ENCODE results near the gene ZKSCAN8. TPM values are rescaled to one million over a fixed set of nuclear protein-coding genes. Genes with fewer than 3 reads are reported as not detected.
"Not testable (repeated sequence)": the region's sequence is repeated elsewhere in the genome, so short reads cannot be mapped to it uniquely, and the experiment has no call there.

The ZKSCAN8 gene
- 37.4 TPM for total RNA-seq (ENCODE audit: unreplicated experiment)
- long read RNA-seq, partial matches to known transcripts, result 1 of 1 reads
- long read RNA-seq, other reads (novel, unspliced or antisense), result 0 of 1 reads

- Mint-ChIP-seq H3K27me3 (ENCODE audit: unreplicated experiment) (peaks cover 4% of the 10 kb centered on the region), H3K9me3 (ENCODE audit: unreplicated experiment) (peaks cover 2% of the 10 kb centered on the region)
Measured at GRCh38 chr6:28141500-28142329, at the start of gene ZKSCAN8. ZKSCAN8 (plus strand) TSS chr6:28141883; CDS start chr6:28148408, 6,525 bp downstream.

GRCh38 chr6:28102222-28102621 is 39.5 kb upstream of the ZKSCAN8 start:
- not testable (repeated sequence) for H3K4me1 Mint-ChIP-seq (ENCODE audit: low read depth, unreplicated experiment); H3K36me3 Mint-ChIP-seq (ENCODE audit: unreplicated experiment); H3K9me3 Mint-ChIP-seq (ENCODE audit: unreplicated experiment); H3K27ac Mint-ChIP-seq (ENCODE audit: unreplicated experiment); H3K27me3 Mint-ChIP-seq (ENCODE audit: unreplicated experiment); H3K4me3 Mint-ChIP-seq (ENCODE audit: unreplicated experiment); DNase-seq

More at GRCh38 chr6:28141500-28142329, at the start of gene ZKSCAN8:
- Mint-ChIP-seq H3K4me3 (ENCODE audit: unreplicated experiment) (peak within 1 kb of the TSS; percentile 97), H3K36me3 (ENCODE audit: unreplicated experiment) (no peaks in the 10 kb centered on the region), H3K4me1 (ENCODE audit: low read depth, unreplicated experiment) (peaks cover 11% of the 10 kb centered on the region), H3K27ac (ENCODE audit: unreplicated experiment) (peak within 1 kb of the TSS; percentile 93)
- TF ChIP-seq CTCF (IDR thresholded peaks at IDR 0.05; ENCODE audit: partially characterized antibody, unreplicated experiment), result no peak
- DNase-seq, result peak; percentile 78

GRCh38 chr6:28102699-28103098 is 39.0 kb upstream of the ZKSCAN8 start:
- not testable (repeated sequence) for H3K27me3 Mint-ChIP-seq (ENCODE audit: unreplicated experiment); H3K27ac Mint-ChIP-seq (ENCODE audit: unreplicated experiment); H3K9me3 Mint-ChIP-seq (ENCODE audit: unreplicated experiment); DNase-seq; H3K4me3 Mint-ChIP-seq (ENCODE audit: unreplicated experiment); H3K4me1 Mint-ChIP-seq (ENCODE audit: low read depth, unreplicated experiment); H3K36me3 Mint-ChIP-seq (ENCODE audit: unreplicated experiment)

GRCh38 chr6:28104392-28105244 is 37.1 kb upstream of the ZKSCAN8 start:
- Mint-ChIP-seq H3K9me3 (ENCODE audit: unreplicated experiment) (peaks cover 5% of the 10 kb centered on the region), H3K4me3 (ENCODE audit: unreplicated experiment) (peak overlapping the region; percentile 97), H3K27me3 (ENCODE audit: unreplicated experiment) (peaks cover 10% of the 10 kb centered on the region), H3K36me3 (ENCODE audit: unreplicated experiment) (no peaks in the 10 kb centered on the region), H3K27ac (ENCODE audit: unreplicated experiment) (peak overlapping the region; percentile 20), H3K4me1 (ENCODE audit: low read depth, unreplicated experiment) (peaks cover 3% of the 10 kb centered on the region)
- peak; percentile 67 for TF ChIP-seq CTCF (IDR thresholded peaks at IDR 0.05; ENCODE audit: partially characterized antibody, unreplicated experiment)
- DNase-seq, result peak; percentile 82

- peaks cover 5% of the 10 kb centered on the region for H3K9me3 Mint-ChIP-seq (ENCODE audit: unreplicated experiment)
- no peaks in the 10 kb centered on the region for H3K36me3 Mint-ChIP-seq (ENCODE audit: unreplicated experiment)
- no peak for DNase-seq
- no peak for TF ChIP-seq CTCF (IDR thresholded peaks at IDR 0.05; ENCODE audit: partially characterized antibody, unreplicated experiment)
- H3K27ac Mint-ChIP-seq (ENCODE audit: unreplicated experiment), result peak overlapping the region; percentile 20
- peaks cover 3% of the 10 kb centered on the region for H3K4me1 Mint-ChIP-seq (ENCODE audit: low read depth, unreplicated experiment)
- peaks cover 7% of the 10 kb centered on the region for H3K27me3 Mint-ChIP-seq (ENCODE audit: unreplicated experiment)
- peak overlapping the region; percentile 97 for H3K4me3 Mint-ChIP-seq (ENCODE audit: unreplicated experiment)
Measured at GRCh38 chr6:28105245-28105639, 36.4 kb upstream of the ZKSCAN8 start.
